G401.6 (cell line): ENCODE results near the gene ZMYND12.
"Not testable (repeated sequence)": the region's sequence is repeated elsewhere in the genome, so short reads cannot be mapped to it uniquely, and the experiment has no call there.

Source experiments
- FAIRE-seq: peaks from 2 replicates; lab custom pipeline; 2012; peaks lifted over from hg19 to GRCh38; lab: Jason Lieb, UNC

ZMYND12 gene, protein sequence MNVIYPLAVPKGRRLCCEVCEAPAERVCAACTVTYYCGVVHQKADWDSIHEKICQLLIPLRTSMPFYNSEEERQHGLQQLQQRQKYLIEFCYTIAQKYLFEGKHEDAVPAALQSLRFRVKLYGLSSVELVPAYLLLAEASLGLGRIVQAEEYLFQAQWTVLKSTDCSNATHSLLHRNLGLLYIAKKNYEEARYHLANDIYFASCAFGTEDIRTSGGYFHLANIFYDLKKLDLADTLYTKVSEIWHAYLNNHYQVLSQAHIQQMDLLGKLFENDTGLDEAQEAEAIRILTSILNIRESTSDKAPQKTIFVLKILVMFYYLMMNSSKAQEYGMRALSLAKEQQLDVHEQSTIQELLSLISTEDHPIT

GRCh38 chr1:42456010-42456753 lies at the start of gene ZMYND12, which contains the start of gene PPCS:
ZMYND12 (minus strand) TSS chr1:42456022; CDS start chr1:42455997, 25 bp downstream.
PPCS (plus strand) TSS chr1:42456543; CDS start chr1:42456566, 23 bp downstream.
- FAIRE-seq = no peak

GRCh38 chr1:42504535-42505128 lies 48.8 kb upstream of the ZMYND12 start:
- no peak for FAIRE-seq

- not testable (repeated sequence) for FAIRE-seq
Observed at GRCh38 chr1:42502031-42502430, 46.2 kb upstream of the ZMYND12 start.

DNA sequence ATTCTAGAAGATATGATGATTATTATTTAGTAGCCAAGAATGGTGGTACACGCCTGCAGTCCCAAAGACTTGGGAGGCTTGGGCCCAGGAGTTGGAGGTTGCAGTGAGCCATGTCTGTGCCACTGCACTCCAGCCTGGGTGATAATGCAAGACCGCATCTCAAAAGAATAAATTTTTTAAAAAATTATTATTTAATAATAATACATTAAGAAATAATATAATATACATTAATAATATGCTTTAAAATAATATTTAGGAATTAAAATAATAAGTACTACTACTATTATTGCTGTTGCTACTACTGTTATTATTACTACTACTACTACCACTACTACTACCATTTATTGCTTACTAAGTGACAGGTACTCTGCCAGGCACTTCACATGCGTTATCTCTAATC lies 34.4 kb upstream of the ZMYND12 start:
- no peak for FAIRE-seq

DNA sequence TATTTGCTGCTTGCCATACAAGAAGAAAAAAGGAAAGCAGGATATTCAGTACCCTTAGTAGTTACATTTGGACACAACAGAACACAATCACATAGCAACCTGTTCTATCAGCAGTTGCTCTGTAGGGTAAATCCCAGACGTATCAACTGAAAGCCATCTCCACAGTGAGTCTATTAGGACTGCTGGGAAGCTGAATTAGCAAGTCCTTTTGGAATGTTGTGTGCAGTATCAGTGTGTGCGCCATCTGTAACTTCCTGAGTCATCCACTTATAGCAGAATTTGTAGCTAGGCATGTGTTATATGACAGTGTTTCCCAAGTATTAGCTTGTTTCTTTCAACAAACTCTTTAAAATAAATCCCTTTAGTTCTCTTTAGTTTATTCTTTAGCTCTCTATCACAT lies 28.6 kb upstream of the ZMYND12 start:
- no peak for FAIRE-seq

DNA sequence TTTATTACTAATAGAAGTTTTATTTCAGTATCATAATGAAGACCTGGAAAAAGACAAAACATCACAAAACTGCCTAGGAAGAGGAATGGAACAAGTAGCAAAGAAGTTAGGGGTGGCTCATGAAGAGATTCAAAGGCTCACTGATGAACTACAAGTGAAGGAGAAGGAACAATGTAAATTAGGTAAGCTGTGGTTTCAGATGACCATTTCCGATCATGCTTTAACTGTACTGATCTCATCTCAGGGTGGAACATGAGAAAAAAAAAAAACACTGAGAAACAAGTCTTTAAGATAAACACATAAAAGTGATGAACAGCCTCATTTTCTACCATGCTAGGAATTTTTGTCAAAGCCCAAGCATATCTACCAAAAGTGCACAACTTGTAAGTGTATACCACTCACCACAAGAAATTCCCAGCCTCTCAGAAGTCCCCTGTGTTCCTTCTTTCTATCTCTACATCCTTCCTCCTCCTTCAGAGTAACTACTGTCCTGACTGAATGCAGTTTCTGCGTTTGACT lies 26.9 kb upstream of the ZMYND12 start:
- no peak for FAIRE-seq

GRCh38 chr1:42480921-42481320 lies 25.1 kb upstream of the ZMYND12 start:
- FAIRE-seq = no peak

GRCh38 chr1:42479621-42480020 lies 23.8 kb upstream of the ZMYND12 start:
- FAIRE-seq = no peak

GRCh38 chr1:42477775-42478174 lies 22.0 kb upstream of the ZMYND12 start:
- FAIRE-seq = no peak

DNA sequence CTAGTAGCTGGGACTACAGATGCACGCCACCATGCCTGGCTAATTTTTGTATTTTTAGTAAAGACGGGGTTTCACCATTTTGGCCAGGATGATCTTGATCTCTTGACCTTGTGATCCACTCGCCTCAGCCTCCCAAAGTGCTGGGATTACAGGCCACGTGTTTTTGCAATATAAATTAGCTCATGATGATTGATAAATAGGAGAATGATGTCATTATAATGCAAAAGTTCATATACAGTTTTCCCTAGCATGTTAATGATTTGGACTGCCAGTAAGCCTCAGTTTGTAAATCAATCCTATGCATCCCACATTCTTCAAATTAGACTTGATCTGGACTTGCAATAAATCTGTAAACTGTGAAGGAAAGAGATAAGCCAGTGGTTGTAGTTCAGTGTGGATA lies 21.5 kb upstream of the ZMYND12 start:
- not testable (repeated sequence) for FAIRE-seq

- FAIRE-seq = no peak
Observed at GRCh38 chr1:42476605-42477004, 20.8 kb upstream of the ZMYND12 start.

GRCh38 chr1:42469727-42470126 lies 13.9 kb upstream of the ZMYND12 start:
- FAIRE-seq = no peak

- FAIRE-seq = no peak
Observed at GRCh38 chr1:42466030-42466429, 10.2 kb upstream of the ZMYND12 start.

DNA sequence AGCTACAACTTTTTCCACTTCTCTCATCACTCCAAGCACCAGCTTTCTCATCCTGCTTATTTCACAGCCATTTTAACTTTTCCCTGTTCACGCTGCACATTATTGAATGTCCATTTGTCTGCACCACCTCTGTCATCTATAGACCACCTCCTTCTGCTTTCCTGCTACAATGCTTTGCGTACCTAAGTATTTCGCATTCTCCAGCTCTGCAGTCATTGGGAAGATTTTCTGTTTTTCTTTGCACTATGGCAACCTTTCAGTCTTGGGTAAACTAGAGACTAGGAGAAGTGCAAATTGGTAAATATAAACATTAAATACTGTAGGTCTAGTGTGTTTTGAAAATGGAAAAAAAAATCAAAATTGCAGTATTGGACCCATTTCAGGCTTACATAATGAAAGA lies 8.1 kb upstream of the ZMYND12 start:
- no peak for FAIRE-seq

DNA sequence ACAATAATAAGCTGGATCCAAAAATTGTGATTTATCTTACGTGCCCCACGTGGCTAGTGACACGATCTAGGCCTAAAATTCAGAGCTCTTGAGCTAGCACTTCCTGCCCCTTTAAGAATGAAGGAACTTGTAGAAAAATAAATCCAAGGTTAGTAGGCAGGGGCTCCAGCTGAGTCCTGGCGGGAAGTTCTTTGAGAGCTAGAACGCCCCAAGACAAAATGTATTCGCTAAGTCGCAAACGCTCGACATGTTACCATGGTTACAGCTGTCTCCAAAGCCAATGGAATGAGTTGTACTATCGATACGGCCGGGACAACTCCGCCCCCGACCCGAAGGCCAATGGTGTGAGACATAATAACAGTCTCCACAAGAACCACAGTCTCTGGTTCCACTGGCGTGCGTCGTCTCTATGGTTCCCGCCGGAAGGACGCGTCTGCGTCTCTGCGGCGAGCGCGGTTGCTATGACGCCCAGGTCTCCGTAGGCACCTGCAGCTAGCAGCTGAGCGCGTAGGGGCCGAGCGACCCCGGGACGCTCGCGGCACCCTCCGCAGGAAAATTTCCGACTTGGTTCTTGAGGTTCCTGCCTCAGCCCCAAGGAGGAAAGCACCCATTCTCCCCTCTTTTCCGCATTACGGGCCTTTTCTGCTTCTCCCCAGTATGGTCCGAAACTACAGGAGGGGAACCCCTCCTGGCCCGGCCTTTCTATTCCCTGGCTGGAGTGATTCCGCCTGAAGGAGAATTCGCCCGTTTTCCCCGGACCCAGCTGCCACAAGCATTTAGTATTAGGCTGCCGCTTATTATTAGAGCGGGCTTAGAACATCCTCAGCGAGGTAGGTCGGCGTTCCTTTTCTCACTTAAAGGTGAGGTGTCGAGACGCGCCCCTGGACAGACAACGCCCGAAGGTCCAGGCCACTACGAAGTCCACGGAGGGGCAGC lies 7.3 kb upstream of the ZMYND12 start, which contains the start of gene CCDC30:
TSS of gene CCDC30 (plus strand) at position 459 of the 936 bp plus-strand sequence. CDS start 17,266 bp downstream, outside the sequence.
- peak; percentile 100 for FAIRE-seq

- no peak for FAIRE-seq
Observed at GRCh38 chr1:42461196-42461595, 5.4 kb upstream of the ZMYND12 start.

- no peak for FAIRE-seq
Observed at GRCh38 chr1:42456754-42457089, 900 bp upstream of the ZMYND12 start.

DNA sequence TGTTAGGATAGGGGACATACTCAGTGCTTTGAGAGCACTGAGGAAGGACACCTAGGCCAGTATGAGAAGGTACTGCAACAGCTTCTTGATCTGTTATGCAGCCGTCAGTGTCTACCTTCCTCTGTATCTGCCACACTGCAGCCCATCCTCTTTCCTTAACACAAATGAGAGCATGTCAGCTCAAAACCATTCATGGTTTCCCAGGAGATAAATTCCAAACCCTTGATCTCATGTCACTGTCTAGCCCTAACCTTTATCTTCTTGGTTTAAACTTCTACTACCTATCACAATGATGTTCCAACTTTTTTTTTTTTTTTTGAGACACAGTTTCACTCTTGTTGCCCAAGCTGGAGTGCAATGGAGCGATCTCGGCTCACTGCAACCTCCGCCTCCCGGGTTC lies 1.4 kb downstream of the ZMYND12 start:
- no peak for FAIRE-seq

GRCh38 chr1:42453386-42453785 lies 2.4 kb downstream of the ZMYND12 start:
- no peak for FAIRE-seq

GRCh38 chr1:42450061-42450460 lies 5.8 kb downstream of the ZMYND12 start:
- no peak for FAIRE-seq

GRCh38 chr1:42449256-42449655 lies 6.6 kb downstream of the ZMYND12 start:
- no peak for FAIRE-seq

GRCh38 chr1:42442662-42443061 lies 13.2 kb downstream of the ZMYND12 start:
- no peak for FAIRE-seq
